Mucosa of descending colon (tissue), 3 donors: Measurements from ENCODE around the gene ERF. TPM values are rescaled to one million over a fixed set of nuclear protein-coding genes. Genes with fewer than 3 reads are reported as not detected.
A peak's percentile ranks its signal among the peaks of the same experiment; 100 is the strongest.

ENCODE experiments used
- ATAC-seq: fragments of 200-7000 bp; cut with Tn5 transposase; one replicate; pipeline ENCODE4 v1.9.1; 2020; ENCODE audit warnings: mild to moderate bottlenecking, moderate library complexity
- DNase-seq, 3 donors: peaks; one replicate each; pipeline ENCODE4 v3.0.0-alpha.2; 2020
- H3K36me3 ChIP-seq: fragments of 200-600 bp; one replicate; pipeline ENCODE4 v1.8.0; 2021; ENCODE audit warnings: low read depth, mild to moderate bottlenecking
- H3K4me1 ChIP-seq: fragments of 200-600 bp; one replicate; pipeline ENCODE4 v1.8.0; 2021; ENCODE audit warnings: low read depth, mild to moderate bottlenecking
- H3K4me3 ChIP-seq: fragments of 200-600 bp; one replicate; pipeline ENCODE4 v1.8.0; 2021; ENCODE audit warnings: mild to moderate bottlenecking
- H3K9me3 ChIP-seq: fragments of 200-600 bp; one replicate; pipeline ENCODE4 v1.8.0; 2021; ENCODE audit warnings: mild to moderate bottlenecking
- CTCF ChIP-seq: fragments of 200-600 bp; IDR thresholded peaks from one replicate; pipeline ENCODE4 v1.8.0; 2022; ENCODE audit warnings: antibody characterized with exemption, mild to moderate bottlenecking
- intact Hi-C, 2 donors: fragments of 100-400 bp; cut with DNase I in 1 of 2; cut with micrococcal nuclease in 1 of 2; formaldehyde crosslinking; loops; one replicate each; pipeline versions ENCODE4 v1.11.0 to v1.11.1; 2022; cut with DNase I, micrococcal nuclease
- total RNA-seq, 3 donors: library from RNA; stranded (reverse); fragmentation: NEBNext Ultra II Directional in 2 of 3; extraction: Animal tissue kit (Norgen Biotek cat#: 25700) in 2 of 3; gene quantifications; one replicate each; pipeline versions ENCODE4 v1.2.1 to v1.2.4, GENCODE V29; 2021 to 2023
- donor health status: DM: no; HTN: no; CAD: no; lungs with moderate emphysema.
- donor health status: DM: no; HTN: no; CAD: no.
- donor health status: DM: no; HTN: yes; CAD: no.

The ERF gene
- total RNA-seq, 3 donors from 2014 or later, result 35.7 to 75.2 (median 42.0) TPM

- Histone ChIP-seq H3K9me3 (no peaks in the 10 kb centered on the region), H3K4me3 (no peak overlapping the region), H3K4me1 (peaks cover 6% of the 10 kb centered on the region), H3K36me3 (no peaks in the 10 kb centered on the region)
- intact Hi-C loops, result no loop called here
- peak; percentile 81 for ATAC-seq
- TF ChIP-seq CTCF, result peak; percentile 94
- DNase-seq, result peak; percentile 83 to 96 (median 92)
These were observed 41.0 kb upstream of the ERF start for GRCh38 chr19:42295831-42296525.

DNA sequence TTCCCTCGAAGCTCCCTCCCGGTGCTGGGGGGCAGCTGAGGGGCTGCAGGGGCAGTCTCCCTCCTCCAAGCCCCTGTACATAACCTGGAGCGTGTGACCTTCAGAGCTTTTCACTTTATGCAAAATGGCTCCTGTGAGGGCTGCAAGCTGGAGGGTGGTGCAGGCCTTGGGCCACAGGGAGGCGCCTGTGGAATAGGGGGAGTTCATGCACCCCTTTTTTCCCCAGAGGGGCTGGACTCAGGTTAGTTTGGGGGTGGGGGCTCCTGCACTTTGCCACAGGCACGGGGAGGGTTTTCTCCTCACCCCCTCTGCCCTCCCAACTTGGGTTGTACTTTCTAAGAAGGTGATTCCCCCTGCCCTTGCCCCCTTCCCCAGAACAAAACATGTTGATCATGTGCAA, 40.4 kb upstream of the ERF start:
- Histone ChIP-seq H3K4me1 (peaks cover 6% of the 10 kb centered on the region), H3K9me3 (no peaks in the 10 kb centered on the region), H3K36me3 (peaks cover 3% of the 10 kb centered on the region), H3K4me3 (no peak overlapping the region)
- intact Hi-C loops, result no loop called here
- ATAC-seq (no peak), DNase-seq (no peak)
- no peak for TF ChIP-seq CTCF

- intact Hi-C loops, result no loop called here
- H3K4me1 ChIP-seq, result peaks cover 6% of the 10 kb centered on the region
- ATAC-seq (no peak), DNase-seq (no peak)
- H3K4me3 ChIP-seq, result no peak overlapping the region
- H3K9me3 ChIP-seq, result no peaks in the 10 kb centered on the region
- no peak for TF ChIP-seq CTCF
- peaks cover 3% of the 10 kb centered on the region for H3K36me3 ChIP-seq
These were observed 39.7 kb upstream of the ERF start for GRCh38 chr19:42294471-42295137.

DNA sequence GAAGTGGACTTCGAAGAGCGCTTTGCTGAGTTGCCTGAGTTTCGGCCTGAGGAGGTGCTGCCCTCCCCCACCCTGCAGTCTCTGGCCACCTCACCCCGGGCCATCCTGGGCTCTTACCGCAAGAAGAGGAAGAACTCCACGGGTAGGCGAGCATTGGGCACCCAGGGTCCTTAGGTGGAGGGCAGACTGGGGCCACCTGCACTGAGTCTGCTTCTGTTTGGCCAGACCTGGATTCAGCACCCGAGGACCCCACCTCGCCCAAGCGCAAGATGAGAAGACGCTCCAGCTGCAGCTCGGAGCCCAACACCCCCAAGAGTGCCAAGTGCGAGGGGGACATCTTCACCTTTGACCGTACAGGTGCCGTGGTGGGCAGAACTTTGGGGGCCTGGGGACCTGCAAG, 39.0 kb upstream of the ERF start:
- intact Hi-C loops, result no loop called here
- Histone ChIP-seq H3K4me1 (peaks cover 6% of the 10 kb centered on the region), H3K4me3 (no peak overlapping the region), H3K36me3 (peaks cover 3% of the 10 kb centered on the region), H3K9me3 (no peaks in the 10 kb centered on the region)
- no peak for TF ChIP-seq CTCF
- ATAC-seq, result no peak
- no peak for DNase-seq

- no peak for TF ChIP-seq CTCF
- Histone ChIP-seq H3K4me3 (no peak overlapping the region), H3K4me1 (peaks cover 6% of the 10 kb centered on the region), H3K9me3 (no peaks in the 10 kb centered on the region), H3K36me3 (peaks cover 3% of the 10 kb centered on the region)
- ATAC-seq (no peak), DNase-seq (no peak)
- intact Hi-C loops, result no loop called here
These were observed 38.6 kb upstream of the ERF start for GRCh38 chr19:42293540-42293939.
